HG03354 (cell line): Measurements from ENCODE around the gene REXO5.
"Not testable (repeated sequence)": the region's sequence is repeated elsewhere in the genome, so short reads cannot be mapped to it uniquely, and the experiment has no call there.

ENCODE experiments used
- ATAC-seq: cut with Tn5 transposase; IDR thresholded peaks from one replicate; pipeline ENCODE4 v1.9.1; 2021; ENCODE audit warnings: mild to moderate bottlenecking; ENCODE audit not compliant: unreplicated experiment, poor library complexity, severe bottlenecking

REXO5 gene

DNA sequence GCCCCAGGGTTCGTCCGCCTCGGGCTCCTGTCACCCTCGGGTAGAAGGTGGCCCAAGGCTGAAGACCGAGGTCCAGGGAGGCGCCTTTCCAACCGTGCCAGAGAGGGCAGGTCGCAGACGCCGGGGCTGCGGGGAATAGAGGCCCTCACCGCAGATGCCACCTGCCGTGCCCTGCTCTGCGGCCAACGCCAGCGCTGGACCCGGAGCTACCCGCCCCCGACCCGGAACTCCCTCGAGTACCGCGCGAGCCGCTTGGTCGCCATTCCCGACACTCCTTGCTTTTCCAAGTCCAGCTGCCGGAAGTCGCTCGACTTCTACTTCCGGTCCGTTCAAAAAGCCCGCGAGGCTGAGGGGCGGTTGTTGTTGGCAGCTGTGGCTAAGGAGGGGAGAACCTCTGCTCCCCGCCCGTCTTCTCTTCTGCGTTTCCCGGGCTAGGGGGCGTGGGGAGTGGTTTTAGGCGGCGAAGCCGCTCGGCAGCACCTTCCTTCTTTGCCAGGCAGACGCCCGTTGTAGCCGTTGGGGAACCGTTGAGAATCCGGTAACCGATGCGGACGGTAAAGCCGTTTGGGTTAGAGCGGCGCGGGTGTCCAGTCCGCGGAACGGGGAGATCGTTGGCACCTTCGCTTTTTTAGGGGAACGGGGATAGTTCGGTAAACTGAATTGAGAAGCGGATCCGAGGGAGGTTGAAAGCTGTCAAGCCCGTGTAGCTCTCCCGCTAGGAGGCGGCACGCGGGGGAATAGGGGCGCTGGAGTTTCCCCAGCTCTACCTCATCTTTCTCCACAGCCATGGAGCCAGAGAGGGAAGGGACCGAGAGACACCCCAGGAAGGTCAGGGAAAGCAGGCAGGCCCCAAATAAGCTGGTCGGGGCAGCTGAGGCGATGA, at the start of gene REXO5, which contains the start of gene ERI2:
Gene REXO5 (plus strand): TSS at position 360 of the 883 bp plus-strand sequence. CDS start 427 bp downstream, at position 787.
Gene ERI2 (minus strand): TSS at position 305 of the 883 bp plus-strand sequence. CDS start 42 bp downstream, at position 263.
- ATAC-seq = peak; percentile 84

DNA sequence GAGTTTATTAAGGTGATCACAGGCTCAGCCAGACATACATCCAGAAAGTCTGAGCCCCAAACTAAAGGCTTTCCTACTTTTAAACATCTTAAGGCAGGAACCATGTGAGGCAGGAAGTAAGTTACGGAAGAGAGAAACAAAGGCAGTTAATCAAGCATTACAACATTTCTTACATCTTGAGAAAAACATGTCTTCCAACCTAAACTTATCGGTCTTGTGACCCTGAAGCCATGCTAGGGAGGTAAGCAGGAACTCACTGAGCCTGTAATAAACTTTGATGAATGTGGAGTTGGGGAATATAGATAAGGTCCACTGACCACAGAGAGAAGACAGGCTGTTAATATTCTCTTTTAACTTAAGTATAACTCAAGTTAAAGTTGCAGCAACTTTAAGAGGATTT, 46.0 kb upstream of the REXO5 start:
- ATAC-seq = no peak

DNA sequence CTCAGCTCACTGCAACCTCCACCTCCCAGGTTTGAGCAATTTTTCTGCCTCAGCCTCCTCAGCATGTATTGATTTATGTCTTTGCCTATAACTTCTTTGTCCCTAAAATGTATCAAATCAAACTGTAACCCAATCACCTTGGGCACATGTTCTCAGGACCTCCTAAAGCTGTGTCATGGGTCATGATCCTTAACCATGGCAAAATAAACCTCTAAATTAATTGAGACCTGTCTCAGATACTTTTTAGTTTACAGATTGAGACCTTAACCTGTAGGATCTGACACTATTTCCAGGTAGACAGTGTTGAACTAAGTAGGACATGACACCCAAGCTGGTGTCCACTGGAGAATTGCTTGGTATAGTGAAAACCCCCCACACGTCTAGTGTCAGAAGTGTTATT, 45.2 kb upstream of the REXO5 start:
- ATAC-seq = no peak

- ATAC-seq = no peak
Observed at GRCh38 chr16:20762404-20763123, 43.8 kb upstream of the REXO5 start.

- ATAC-seq = peak; percentile 99
Observed at GRCh38 chr16:20763461-20764232, 42.7 kb upstream of the REXO5 start, which contains the start of gene ACSM3. ACSM3 (plus strand) TSS chr16:20764014; CDS start chr16:20770035, 6,021 bp downstream.

DNA sequence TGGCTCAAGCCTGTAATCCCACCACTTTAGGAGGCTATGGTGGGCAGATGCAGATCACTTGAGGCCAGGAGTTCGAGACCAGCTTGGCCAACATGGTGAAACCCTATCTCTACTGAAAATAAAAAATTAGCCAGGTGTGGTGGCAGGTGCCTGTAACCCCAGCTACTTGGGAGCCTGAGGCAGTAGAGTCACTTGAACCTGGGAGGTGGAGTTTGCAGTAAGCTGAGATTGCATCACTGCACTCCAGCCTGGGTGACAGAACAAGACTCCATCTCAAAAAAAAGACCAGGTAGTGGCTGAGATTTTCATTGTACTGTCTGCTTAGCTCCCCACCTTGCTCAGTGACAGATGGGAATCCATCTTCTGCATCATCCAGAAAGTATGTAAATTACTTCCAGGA, 41.9 kb upstream of the REXO5 start:
- ATAC-seq = not testable (repeated sequence)

DNA sequence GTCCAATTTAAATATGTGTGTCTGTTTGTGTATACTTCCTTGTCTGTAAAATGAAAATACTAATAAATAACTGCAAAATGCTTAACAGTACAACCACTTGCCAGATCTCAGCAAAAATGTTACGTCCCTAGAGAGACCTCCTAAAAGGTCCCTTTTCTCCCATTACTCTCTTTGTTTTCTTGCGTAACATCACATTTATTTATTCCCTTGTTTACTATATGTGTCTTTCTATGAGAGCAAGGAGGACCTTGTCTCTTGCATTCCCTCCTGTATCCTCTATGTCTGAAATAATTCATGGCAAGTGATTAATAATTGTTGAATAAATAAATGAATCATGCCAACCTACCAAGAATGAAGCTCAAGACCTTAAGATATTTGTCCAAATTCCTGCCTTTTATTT, 40.6 kb upstream of the REXO5 start:
- no peak for ATAC-seq

GRCh38 chr16:20766294-20766693, 40.0 kb upstream of the REXO5 start:
- ATAC-seq = no peak

- ATAC-seq = no peak
Observed at GRCh38 chr16:20767577-20767976, 38.8 kb upstream of the REXO5 start.

DNA sequence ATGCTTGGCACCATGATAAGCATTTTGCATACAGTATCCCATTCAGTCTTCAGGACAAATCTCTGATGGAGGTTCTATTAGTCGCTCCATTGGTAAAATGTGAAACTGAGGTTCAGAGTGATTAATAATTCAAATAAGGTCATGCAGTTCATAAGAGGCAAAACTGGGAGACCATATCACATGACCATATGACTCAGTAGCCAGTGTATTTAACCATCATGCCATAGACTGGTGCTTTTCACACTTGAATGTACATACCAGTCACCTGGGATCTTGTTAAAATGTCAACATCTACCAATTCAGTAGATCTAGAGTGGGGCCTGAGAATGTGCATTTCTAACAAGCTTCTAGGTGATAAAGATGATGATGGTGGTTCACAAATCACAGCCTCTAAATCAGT, 38.2 kb upstream of the REXO5 start:
- ATAC-seq = no peak

- no peak for ATAC-seq
Observed at GRCh38 chr16:20768818-20769217, 37.5 kb upstream of the REXO5 start.

GRCh38 chr16:20773679-20774078, 32.6 kb upstream of the REXO5 start:
- no peak for ATAC-seq

DNA sequence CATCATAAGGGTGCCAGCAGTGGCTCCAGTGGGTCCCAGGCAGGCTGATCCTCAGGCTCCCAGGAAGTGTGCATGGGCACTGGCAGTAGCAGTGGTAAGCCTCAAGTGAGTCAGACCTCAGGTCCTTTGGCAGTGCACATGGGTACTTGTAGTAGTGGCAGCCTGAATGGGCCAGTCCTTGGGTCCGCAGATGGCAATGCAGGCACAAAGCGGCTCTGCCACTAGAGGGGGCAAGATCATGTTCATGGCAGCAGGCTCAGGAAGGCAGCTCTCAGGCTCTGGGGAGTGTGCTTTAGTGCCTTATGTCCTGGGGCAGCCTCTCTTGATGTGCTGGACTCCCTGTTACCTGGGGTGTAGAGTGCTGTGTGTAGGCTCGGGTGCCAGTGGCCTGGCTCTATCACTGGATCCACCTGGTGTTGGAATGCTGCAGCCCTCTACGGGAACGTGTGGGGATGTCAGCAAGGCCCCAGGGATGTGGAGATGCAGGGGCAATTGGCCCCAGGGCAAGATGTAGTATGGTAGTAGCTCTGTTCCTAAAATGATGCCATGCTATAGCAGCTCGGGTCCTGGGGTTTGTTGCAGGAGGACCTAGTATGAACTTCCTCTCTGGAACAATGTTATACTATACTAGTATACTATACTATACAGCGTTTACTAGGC, 31.5 kb upstream of the REXO5 start:
- ATAC-seq = no peak

- no peak for ATAC-seq
Observed at GRCh38 chr16:20781697-20782096, 24.6 kb upstream of the REXO5 start.

DNA sequence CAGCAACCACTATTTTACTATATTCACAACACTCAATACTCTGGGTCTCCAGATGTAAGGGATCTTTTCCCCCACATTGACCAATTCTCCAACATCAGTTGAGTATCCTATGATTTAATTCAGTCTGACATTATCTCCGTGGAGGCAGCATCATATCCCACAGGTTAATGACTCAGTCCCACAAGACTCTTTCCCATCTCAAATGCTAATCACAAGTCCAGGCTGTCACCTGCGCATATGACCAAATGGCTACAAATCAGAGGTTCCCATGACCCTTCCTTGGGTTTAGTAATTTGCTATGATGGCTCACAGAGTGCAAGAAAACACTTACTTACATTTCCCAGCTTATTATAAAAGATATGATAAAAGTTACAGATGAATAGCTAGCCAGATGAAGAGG, 23.9 kb upstream of the REXO5 start:
- no peak for ATAC-seq

GRCh38 chr16:20784204-20784603, 22.1 kb upstream of the REXO5 start:
- no peak for ATAC-seq

DNA sequence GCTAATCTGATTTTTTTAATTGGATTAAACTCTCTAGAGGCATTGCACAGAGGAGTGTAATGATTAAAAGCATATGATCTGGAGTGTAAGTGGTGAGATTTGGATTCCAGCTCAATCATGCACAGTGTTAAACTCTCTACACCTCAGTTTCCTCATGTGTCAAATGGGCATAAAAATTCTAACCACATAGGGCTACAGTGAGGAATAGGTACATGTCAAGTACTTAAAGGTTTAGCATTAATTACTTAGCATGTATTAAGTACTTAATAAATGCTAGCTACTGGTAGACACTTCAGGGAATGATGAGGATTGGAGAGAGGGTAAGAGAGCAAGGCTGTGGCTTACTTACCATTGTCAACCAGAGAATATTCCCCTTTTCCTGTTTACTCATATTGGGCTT, 17.2 kb upstream of the REXO5 start:
- no peak for ATAC-seq

DNA sequence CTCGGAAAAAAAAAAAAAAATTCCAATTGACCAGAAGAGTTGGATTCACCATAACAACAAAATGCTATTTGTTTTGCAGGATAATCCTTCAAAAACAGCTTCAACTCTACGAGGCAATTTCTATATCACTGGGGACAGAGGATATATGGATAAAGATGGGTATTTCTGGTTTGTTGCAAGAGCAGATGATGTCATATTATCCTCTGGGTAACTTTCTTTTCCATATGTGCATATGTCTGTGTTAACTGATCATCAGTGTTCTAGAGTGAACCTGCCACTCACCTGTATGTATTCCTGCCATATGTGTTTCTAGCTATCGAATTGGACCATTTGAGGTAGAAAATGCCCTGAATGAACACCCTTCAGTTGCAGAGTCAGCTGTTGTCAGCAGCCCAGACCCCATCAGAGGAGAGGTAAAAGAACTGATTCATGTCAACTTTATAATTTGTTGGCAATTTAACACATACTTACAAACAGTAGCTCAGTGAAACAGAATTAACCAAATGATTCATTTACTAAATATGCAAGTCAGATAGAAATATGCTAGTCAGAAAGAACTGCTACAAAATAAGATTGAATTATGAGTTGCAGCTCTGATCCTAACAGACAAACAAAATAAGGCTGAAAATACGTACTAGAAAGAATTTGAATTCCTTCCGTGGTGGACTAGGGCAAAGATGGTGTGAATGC, 14.3 kb upstream of the REXO5 start:
- ATAC-seq = no peak

- ATAC-seq = no peak
Observed at GRCh38 chr16:20798364-20798763, 8.0 kb upstream of the REXO5 start.
